Measurements from ENCODE around the gene MBD6. TPM values are rescaled to one million over a fixed set of nuclear protein-coding genes. Genes with fewer than 3 reads are reported as not detected.
"Not testable (repeated sequence)": the region's sequence is repeated elsewhere in the genome, so short reads cannot be mapped to it uniquely, and the experiment has no call there.

The MBD6 gene
- total RNA-seq, 1 experiment from 2014 or later, result 1.4 TPM

- in situ Hi-C loops (cut with HindIII; ENCODE audit: low sequenced_read_pairs), result no loop called here
- DNase-seq (ENCODE audit: low spot score), result peak; percentile 99
Observed at GRCh38 chr12:57546438-57547287, 24.0 kb downstream of the MBD6 start, which contains the start of gene DCTN2. Gene DCTN2, minus strand, starts transcription at chr12:57547192. Its CDS starts 129 bp downstream, at chr12:57547063.

- in situ Hi-C loops (cut with HindIII; ENCODE audit: low sequenced_read_pairs), result no loop called here
- no peak for DNase-seq (ENCODE audit: low spot score)
Observed at GRCh38 chr12:57547288-57548012, 24.8 kb downstream of the MBD6 start.

GRCh38 chr12:57548013-57548315 lies 25.3 kb downstream of the MBD6 start:
- in situ Hi-C loops (cut with HindIII; ENCODE audit: low sequenced_read_pairs), result no loop called here
- no peak for DNase-seq (ENCODE audit: low spot score)

GRCh38 chr12:57548488-57548887 lies 25.9 kb downstream of the MBD6 start:
- no peak for DNase-seq (ENCODE audit: low spot score)
- in situ Hi-C loops (cut with HindIII; ENCODE audit: low sequenced_read_pairs), result no loop called here

- no peak for DNase-seq (ENCODE audit: low spot score)
- in situ Hi-C loops (cut with HindIII; ENCODE audit: low sequenced_read_pairs), result no loop called here
Observed at GRCh38 chr12:57549203-57549908, 26.7 kb downstream of the MBD6 start.

GRCh38 chr12:57549909-57550640 lies 27.5 kb downstream of the MBD6 start, which contains the start of gene KIF5A:
Gene KIF5A, plus strand, starts transcription at chr12:57550044. Its CDS starts 228 bp downstream, at chr12:57550272.
- peak; percentile 76 for DNase-seq (ENCODE audit: low spot score)
- in situ Hi-C loops (cut with HindIII; ENCODE audit: low sequenced_read_pairs), result no loop called here

GRCh38 chr12:57550641-57551549 lies 28.3 kb downstream of the MBD6 start:
- in situ Hi-C loops (cut with HindIII; ENCODE audit: low sequenced_read_pairs), result no loop called here
- DNase-seq (ENCODE audit: low spot score), result peak; percentile 49

- in situ Hi-C loops (cut with HindIII; ENCODE audit: low sequenced_read_pairs), result no loop called here
Observed at GRCh38 chr12:57551637-57552305, 29.1 kb downstream of the MBD6 start.

GRCh38 chr12:57552306-57552651 lies 29.7 kb downstream of the MBD6 start:
- DNase-seq (ENCODE audit: low spot score), result no peak
- in situ Hi-C loops (cut with HindIII; ENCODE audit: low sequenced_read_pairs), result no loop called here

More at GRCh38 chr12:57551637-57552305, 29.1 kb downstream of the MBD6 start:
- no peak for DNase-seq (ENCODE audit: low spot score)

- DNase-seq (ENCODE audit: low spot score), result no peak
- in situ Hi-C loops (cut with HindIII; ENCODE audit: low sequenced_read_pairs), result no loop called here
Observed at GRCh38 chr12:57552835-57553313, 30.2 kb downstream of the MBD6 start.

- peak; percentile 37 for DNase-seq (ENCODE audit: low spot score)
- in situ Hi-C loops (cut with HindIII; ENCODE audit: low sequenced_read_pairs), result no loop called here
Observed at GRCh38 chr12:57553343-57554202, 30.9 kb downstream of the MBD6 start.

GRCh38 chr12:57554453-57554852 lies 31.8 kb downstream of the MBD6 start:
- no peak for DNase-seq (ENCODE audit: low spot score)
- in situ Hi-C loops (cut with HindIII; ENCODE audit: low sequenced_read_pairs), result no loop called here

GRCh38 chr12:57554897-57555296 lies 32.3 kb downstream of the MBD6 start:
- DNase-seq (ENCODE audit: low spot score), result no peak
- in situ Hi-C loops (cut with HindIII; ENCODE audit: low sequenced_read_pairs), result no loop called here

- in situ Hi-C loops (cut with HindIII; ENCODE audit: low sequenced_read_pairs), result no loop called here
- DNase-seq (ENCODE audit: low spot score), result no peak
Observed at GRCh38 chr12:57558864-57559263, 36.2 kb downstream of the MBD6 start.

- no peak for DNase-seq (ENCODE audit: low spot score)
- in situ Hi-C loops (cut with HindIII; ENCODE audit: low sequenced_read_pairs), result no loop called here
Observed at GRCh38 chr12:57560516-57560915, 37.9 kb downstream of the MBD6 start.

- in situ Hi-C loops (cut with HindIII; ENCODE audit: low sequenced_read_pairs); DNase-seq (ENCODE audit: low spot score): not testable (repeated sequence)
Observed at GRCh38 chr12:57561117-57561516, 38.5 kb downstream of the MBD6 start.

GRCh38 chr12:57563358-57563757 lies 40.7 kb downstream of the MBD6 start:
- DNase-seq (ENCODE audit: low spot score), result no peak
- in situ Hi-C loops (cut with HindIII; ENCODE audit: low sequenced_read_pairs), result no loop called here

All from G401 (cell line).